Stimulated activated CD4-positive, alpha-beta T cell treated with anti-CD3 and anti-CD28 coated beads, Interleukin-1b, Interleukin-23, amount 100 ng/mL, for 24 hours (primary cell): Measurements from ENCODE around the gene SNTA1.
A peak's percentile ranks its signal among the peaks of the same experiment; 100 is the strongest.
"Not testable (repeated sequence)": the region's sequence is repeated elsewhere in the genome, so short reads cannot be mapped to it uniquely, and the experiment has no call there.

Source experiments
- DNase-seq, 4 experiments: peaks; one replicate each; pipeline ENCODE4 v3.0.0-alpha.2; 2020; ENCODE audit warnings: low read depth in 4 of 4, low spot score in 1 of 4

The SNTA1 gene

GRCh38 chr20:33433465-33434234 is 9.9 kb downstream of the SNTA1 start:
- no peak for DNase-seq

- no peak for DNase-seq
Measured at GRCh38 chr20:33431797-33432381, 11.7 kb downstream of the SNTA1 start.

- not testable (repeated sequence) for DNase-seq
Measured at GRCh38 chr20:33423875-33424274, 19.7 kb downstream of the SNTA1 start.

- no peak for DNase-seq
Measured at GRCh38 chr20:33423141-33423834, 20.3 kb downstream of the SNTA1 start.

- DNase-seq = no peak
Measured at GRCh38 chr20:33419140-33419974, 24.2 kb downstream of the SNTA1 start.

GRCh38 chr20:33418033-33418432 is 25.5 kb downstream of the SNTA1 start:
- DNase-seq = no peak

- no peak for DNase-seq
Measured at GRCh38 chr20:33415948-33416347, 27.6 kb downstream of the SNTA1 start.

- DNase-seq = no peak
Measured at GRCh38 chr20:33412484-33412838, 31.1 kb downstream of the SNTA1 start.

- no peak for DNase-seq
Measured at GRCh38 chr20:33411711-33412483, 31.7 kb downstream of the SNTA1 start.

GRCh38 chr20:33411242-33411641 is 32.3 kb downstream of the SNTA1 start:
- DNase-seq = no peak

GRCh38 chr20:33410081-33410742 is 33.4 kb downstream of the SNTA1 start:
- DNase-seq = no peak

GRCh38 chr20:33408716-33409654 is 34.6 kb downstream of the SNTA1 start:
- DNase-seq = no peak

- DNase-seq = no peak
Measured at GRCh38 chr20:33408313-33408712, 35.2 kb downstream of the SNTA1 start.

GRCh38 chr20:33407796-33408195 is 35.8 kb downstream of the SNTA1 start:
- no peak for DNase-seq

- DNase-seq = no peak
Measured at GRCh38 chr20:33407251-33407650, 36.3 kb downstream of the SNTA1 start.

- DNase-seq = no peak
Measured at GRCh38 chr20:33404281-33404680, 39.3 kb downstream of the SNTA1 start.

GRCh38 chr20:33401921-33402369 is 41.6 kb downstream of the SNTA1 start:
- DNase-seq = no peak

GRCh38 chr20:33401184-33401920 is 42.2 kb downstream of the SNTA1 start, which contains the start of gene CDK5RAP1:
CDK5RAP1 (minus strand) TSS chr20:33401519; CDS start chr20:33397064, 4,455 bp downstream.
- peak; percentile 64 to 79 (median 73) for DNase-seq
